HG02885 (cell line): Measurements from ENCODE around the gene TIMM44.

ENCODE experiments used
- ATAC-seq: cut with Tn5 transposase; IDR thresholded peaks from one replicate; pipeline ENCODE4 v1.9.1; 2021; ENCODE audit warnings: mild to moderate bottlenecking; ENCODE audit not compliant: unreplicated experiment, poor library complexity

TIMM44 gene

DNA sequence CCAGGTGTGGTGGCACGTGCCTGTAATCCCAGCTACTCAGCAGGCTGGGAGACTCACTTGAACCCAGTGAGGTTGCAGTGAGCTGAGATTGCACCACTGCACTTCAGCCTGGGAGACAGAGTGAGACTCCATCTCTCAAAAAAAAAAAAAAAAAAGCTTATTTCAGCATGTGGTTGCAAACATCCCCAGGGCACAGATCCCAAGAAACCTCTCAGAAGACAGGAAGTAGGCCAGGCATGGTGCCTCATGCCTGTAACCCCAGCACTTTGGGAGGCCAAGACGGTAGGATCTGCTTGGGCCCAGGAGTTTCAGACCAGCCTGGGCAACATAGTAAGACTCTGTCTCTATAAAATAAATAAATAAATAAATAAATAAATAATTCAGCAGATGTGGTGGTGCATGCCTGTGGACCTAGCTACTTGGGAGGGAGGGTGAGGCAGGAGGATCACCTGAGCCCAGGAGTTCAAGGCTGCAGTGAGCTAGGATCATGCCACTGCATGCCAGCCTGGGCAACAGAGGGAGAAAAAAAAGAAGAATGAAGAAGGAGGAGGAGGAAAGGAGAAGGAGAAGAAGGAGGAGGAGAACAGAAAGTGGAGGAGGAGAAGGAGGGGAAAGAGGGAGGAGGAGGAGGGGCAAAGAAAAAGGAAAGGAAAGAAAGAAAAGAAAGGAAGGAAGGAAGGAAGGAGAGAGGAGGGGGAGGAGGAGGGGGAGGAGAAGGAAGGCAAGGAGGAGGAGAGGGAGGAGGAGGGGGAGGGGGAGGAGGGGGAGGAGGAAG lies 59.5 kb downstream of the TIMM44 start:
- ATAC-seq: no peak

DNA sequence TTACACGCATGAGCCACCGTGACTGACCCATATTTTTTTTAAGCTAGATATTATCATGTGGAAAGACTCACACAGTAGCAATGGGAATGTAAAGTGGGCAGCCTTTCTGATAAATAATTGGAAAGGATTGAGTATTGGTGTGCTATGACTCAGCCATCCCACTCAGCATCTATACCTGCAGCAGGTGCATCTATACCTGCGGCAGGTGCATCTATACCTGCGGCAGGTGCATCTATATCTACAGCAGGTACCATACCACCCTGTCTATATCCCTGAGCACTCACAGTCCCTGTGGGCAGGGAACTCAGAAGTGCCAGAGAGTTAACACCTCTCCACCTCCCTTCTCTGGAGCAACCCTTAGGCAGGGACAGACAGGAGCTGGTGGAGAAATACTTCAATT lies 60.4 kb downstream of the TIMM44 start:
- no peak for ATAC-seq

DNA sequence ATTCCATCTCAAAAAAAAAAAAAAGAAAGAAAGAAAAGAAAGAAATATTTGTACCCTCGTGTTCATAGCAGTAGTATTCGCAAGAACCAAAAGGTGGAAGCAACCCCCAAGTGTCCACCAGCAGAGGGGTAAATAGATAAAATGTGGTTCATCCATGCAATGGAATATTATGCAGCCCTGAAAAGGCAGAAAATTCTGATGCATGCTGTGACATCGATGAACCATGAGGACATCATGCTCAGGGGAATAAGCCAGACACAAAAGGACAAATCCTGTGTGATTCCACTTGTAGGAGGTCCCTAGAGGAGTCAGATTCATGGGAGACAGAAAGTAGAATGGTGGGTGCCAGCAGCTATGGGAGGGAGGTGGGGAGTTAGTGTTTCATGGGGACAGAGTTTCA lies 61.6 kb downstream of the TIMM44 start:
- no peak for ATAC-seq

DNA sequence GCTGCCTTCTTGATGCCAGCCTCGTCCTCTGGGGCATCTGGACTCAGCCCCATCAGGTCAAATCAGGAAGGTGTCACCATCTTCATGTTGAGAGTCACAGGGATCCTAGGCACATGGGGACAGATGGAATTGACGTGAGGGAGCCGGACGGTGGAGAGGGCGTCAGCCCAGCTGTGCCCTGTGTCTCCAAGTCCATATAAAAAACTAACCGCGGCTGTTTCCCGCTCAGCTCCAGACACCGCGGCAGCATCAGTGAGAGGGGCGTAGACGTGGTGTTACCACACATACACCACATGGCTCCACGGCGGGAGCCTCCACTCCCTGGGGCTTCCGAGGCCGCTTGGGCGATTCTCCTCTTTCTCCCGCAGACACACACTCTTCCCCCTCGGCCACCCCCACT lies 63.6 kb downstream of the TIMM44 start:
- ATAC-seq: no peak

DNA sequence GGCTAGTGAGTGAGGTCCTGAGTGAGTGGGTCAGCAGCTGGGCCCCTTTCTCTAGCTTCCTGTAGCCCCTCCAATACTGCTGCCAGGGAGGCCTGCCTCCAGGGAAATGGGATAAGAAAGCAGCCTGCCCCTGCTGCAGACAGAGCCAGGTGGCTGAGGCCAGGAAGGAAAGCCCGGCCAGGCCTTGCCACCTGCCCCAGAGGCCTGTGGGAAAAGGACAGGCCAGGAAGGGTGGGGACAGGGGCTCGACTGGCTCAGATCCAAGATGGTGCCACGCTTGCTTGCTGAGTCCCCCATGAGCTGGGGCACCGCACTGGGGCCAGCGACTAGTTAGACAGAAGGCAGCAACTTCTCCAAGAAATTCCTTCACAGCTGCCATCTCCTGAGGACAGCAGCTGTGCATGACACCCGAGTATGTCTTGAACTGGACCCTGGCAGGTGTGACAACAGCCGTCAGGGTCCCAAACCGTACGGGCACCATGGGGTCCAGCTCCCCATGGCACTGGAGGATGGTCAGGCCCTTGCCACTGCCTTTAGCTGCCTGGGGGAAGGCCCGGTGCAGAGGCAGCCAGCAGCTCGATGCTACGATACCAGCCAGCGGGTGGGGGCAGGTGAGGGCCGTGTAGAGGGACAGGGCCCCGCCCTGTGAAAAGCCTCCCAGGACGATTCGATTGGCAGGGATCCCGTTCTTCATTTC lies 64.2 kb downstream of the TIMM44 start:
- ATAC-seq: no peak

DNA sequence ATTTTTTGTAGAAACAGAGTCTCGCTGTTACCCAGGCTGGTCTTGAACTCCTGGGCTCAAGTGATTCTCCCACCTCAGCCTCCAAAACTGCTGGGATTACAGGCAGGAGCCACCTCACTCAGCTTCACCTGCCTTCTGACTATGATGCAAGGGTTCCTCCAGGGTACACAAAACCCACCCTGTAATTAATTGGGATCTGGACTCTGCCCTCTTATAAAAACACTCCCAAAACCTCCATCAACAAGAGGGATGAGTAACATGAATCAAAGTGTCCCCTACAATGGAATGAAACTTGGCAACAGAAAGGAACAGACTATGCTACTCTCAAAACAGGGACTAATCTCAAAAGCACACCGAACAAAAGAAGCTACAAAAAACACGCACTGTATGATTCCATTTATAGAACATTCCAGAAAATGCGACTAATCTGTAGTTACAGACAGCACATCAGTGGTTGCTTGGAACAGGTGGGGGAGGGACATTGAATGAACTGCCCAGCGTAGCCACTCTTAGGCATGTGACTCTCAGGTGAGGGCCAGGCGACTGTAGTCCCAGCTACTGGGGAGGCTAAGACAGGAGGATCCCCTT lies 66.1 kb downstream of the TIMM44 start:
- ATAC-seq: no peak
